Stimulated activated CD4-positive, alpha-beta T cell treated with anti-CD3 and anti-CD28 coated beads, Interleukin-1b, Interleukin-23, amount 100 ng/mL, for 1 hour (primary cell): ENCODE measurements around the gene ZNF57.
"Not testable (repeated sequence)": the region's sequence is repeated elsewhere in the genome, so short reads cannot be mapped to it uniquely, and the experiment has no call there.

Experiments
- DNase-seq, 2 donors: peaks; one replicate each; pipeline ENCODE4 v3.0.0-alpha.2; 2020; ENCODE audit warnings: low read depth in 2 of 2

ZNF57 gene

GRCh38 chr19:2900296-2901252 is at the start of gene ZNF57:
Gene ZNF57 (plus strand): TSS chr19:2900928. CDS start chr19:2901046, 118 bp downstream.
- peak; percentile 92 to 94 for DNase-seq

- DNase-seq = no peak
Measured at GRCh38 chr19:2852598-2852997, 48.1 kb upstream of the ZNF57 start.

- DNase-seq = no peak
Measured at GRCh38 chr19:2853015-2853606, 47.6 kb upstream of the ZNF57 start.

GRCh38 chr19:2854849-2855248 is 45.9 kb upstream of the ZNF57 start:
- DNase-seq = no peak

- DNase-seq = no peak
Measured at GRCh38 chr19:2856457-2857050, 44.2 kb upstream of the ZNF57 start.

GRCh38 chr19:2858864-2859263 is 41.9 kb upstream of the ZNF57 start:
- DNase-seq = no peak

GRCh38 chr19:2863816-2864215 is 36.9 kb upstream of the ZNF57 start:
- no peak for DNase-seq

GRCh38 chr19:2865334-2866100 is 35.2 kb upstream of the ZNF57 start:
- no peak for DNase-seq

- DNase-seq = no peak
Measured at GRCh38 chr19:2866495-2867024, 34.2 kb upstream of the ZNF57 start.

GRCh38 chr19:2867025-2867991 is 33.4 kb upstream of the ZNF57 start, which contains the start of gene ZNF556:
Gene ZNF556 (plus strand): TSS chr19:2867335. CDS start chr19:2867422, 87 bp downstream.
- DNase-seq = no peak

GRCh38 chr19:2869618-2870017 is 31.1 kb upstream of the ZNF57 start:
- DNase-seq = no peak

GRCh38 chr19:2872175-2872574 is 28.6 kb upstream of the ZNF57 start:
- DNase-seq = peak in 1 of 2 donors; percentile 8

- no peak for DNase-seq
Measured at GRCh38 chr19:2877398-2878331, 23.1 kb upstream of the ZNF57 start.

- no peak for DNase-seq
Measured at GRCh38 chr19:2883686-2884439, 16.9 kb upstream of the ZNF57 start.

GRCh38 chr19:2885736-2886135 is 15.0 kb upstream of the ZNF57 start:
- DNase-seq = no peak

- DNase-seq = no peak
Measured at GRCh38 chr19:2887391-2887914, 13.3 kb upstream of the ZNF57 start.

- peak; percentile 3 to 31 for DNase-seq
Measured at GRCh38 chr19:2888731-2889224, 11.9 kb upstream of the ZNF57 start.

- DNase-seq = not testable (repeated sequence)
Measured at GRCh38 chr19:2890531-2890930, 10.2 kb upstream of the ZNF57 start.
